GM23338 (cell line): ENCODE results near the gene TWF2. TPM values are rescaled to one million over a fixed set of nuclear protein-coding genes. Genes with fewer than 3 reads are reported as not detected.

ENCODE experiments used
- ATAC-seq: fragments of 200-7000 bp; cut with Tn5 transposase; 3 replicates; pipeline ENCODE4 v1.9.1; 2020
- DNase-seq: peaks from one replicate; pipeline ENCODE4 v3.0.0-alpha.2; 2015; ENCODE audit warnings: low spot score
- H2AFZ ChIP-seq: fragments of 200-600 bp; sonication (generic); 2 replicates; pipeline ENCODE4 v1.8.0; 2016; ENCODE audit warnings: antibody characterized with exemption, mild to moderate bottlenecking, moderate library complexity
- H3F3A ChIP-seq: fragments of 200-600 bp; sonication (generic); replicated peaks from 2 replicates; pipeline ENCODE4 v1.8.0; 2017; ENCODE audit warnings: antibody characterized with exemption, mixed run types, low read depth
- H3K27ac ChIP-seq: fragments of 200-600 bp; sonication (generic); 2 replicates; pipeline ENCODE4 v1.6.1; 2016; ENCODE audit warnings: low read depth
- H3K27me3 ChIP-seq: fragments of 200-600 bp; sonication (generic); 2 replicates; pipeline ENCODE4 v1.8.0; 2016; ENCODE audit warnings: mild to moderate bottlenecking, mixed run types, moderate library complexity; ENCODE audit not compliant: insufficient read depth
- H3K36me3 ChIP-seq: fragments of 200-600 bp; sonication (generic); 2 replicates; pipeline ENCODE4 v1.8.0; 2016; ENCODE audit warnings: mild to moderate bottlenecking; ENCODE audit not compliant: insufficient read depth
- H3K4me1 ChIP-seq: fragments of 200-600 bp; sonication (generic); 2 replicates; pipeline ENCODE4 v1.8.0; 2016; ENCODE audit warnings: mild to moderate bottlenecking, moderate library complexity; ENCODE audit not compliant: insufficient read depth
- H3K4me2 ChIP-seq: fragments of 200-600 bp; sonication (generic); 2 replicates; pipeline ENCODE4 v1.7.1; 2017; ENCODE audit warnings: mixed run types
- H3K4me3 ChIP-seq: fragments of 200-600 bp; sonication (generic); 2 replicates; pipeline ENCODE4 v1.6.1; 2016; ENCODE audit warnings: mixed run types
- H3K79me2 ChIP-seq: fragments of 200-600 bp; sonication (generic); replicated peaks from 2 replicates; pipeline ENCODE4 v1.8.0; 2017; ENCODE audit warnings: mild to moderate bottlenecking; ENCODE audit not compliant: insufficient read depth
- H3K9me2 ChIP-seq: fragments of 200-600 bp; sonication (generic); 2 replicates; pipeline ENCODE4 v1.8.0; 2017; ENCODE audit not compliant: insufficient read depth
- H4K20me1 ChIP-seq: fragments of 200-600 bp; sonication (generic); replicated peaks from 2 replicates; pipeline ENCODE4 v1.8.0; 2017; ENCODE audit warnings: mild to moderate bottlenecking; ENCODE audit not compliant: insufficient read depth
- H3K27ac Mint-ChIP-seq: 2 replicates; pipeline ENCODE4 v1.8.0; 2020; ENCODE audit warnings: inconsistent platforms, mild to moderate bottlenecking, moderate library complexity, mixed read lengths
- H3K27me3 Mint-ChIP-seq: 3 replicates; pipeline ENCODE4 v1.8.0; 2022; ENCODE audit warnings: low read depth, mild to moderate bottlenecking, moderate library complexity, mixed read lengths, inconsistent platforms; ENCODE audit not compliant: insufficient read depth, poor library complexity
- H3K36me3 Mint-ChIP-seq: 3 replicates; pipeline ENCODE4 v1.8.0; 2021; ENCODE audit warnings: low read depth, mild to moderate bottlenecking, inconsistent platforms, moderate library complexity, mixed read lengths
- H3K4me1 Mint-ChIP-seq: 3 replicates; pipeline ENCODE4 v1.8.0; 2020; ENCODE audit warnings: mild to moderate bottlenecking, inconsistent platforms, mixed read lengths
- H3K4me3 Mint-ChIP-seq: 3 replicates; pipeline ENCODE4 v1.8.0; 2021; ENCODE audit warnings: moderate library complexity, mild to moderate bottlenecking, inconsistent platforms, mixed read lengths
- H3K9me3 Mint-ChIP-seq: 3 replicates; pipeline ENCODE4 v1.8.0; 2020; ENCODE audit warnings: moderate library complexity, mild to moderate bottlenecking, inconsistent platforms, mixed read lengths
- CREB1 ChIP-seq: fragments of 250-450 bp; sonication (Bioruptor Pico); IDR thresholded peaks from 2 replicates; pipeline ENCODE4 v1.5.0; 2020; ENCODE audit warnings: low read depth, mild to moderate bottlenecking, moderate library complexity
- CTCF ChIP-seq, 2 experiments: fragments of 200-600 bp in 1 of 2; sonication (generic) in 1 of 2; conservative IDR thresholded peaks; 2 replicates each; pipeline versions ENCODE4 v1.5.1 to v1.6.1; 2016 to 2017; ENCODE audit warnings: antibody characterized with exemption in 2 of 2, low read depth in 2 of 2, mild to moderate bottlenecking in 2 of 2, moderate library complexity in 1 of 2
- ETS1 ChIP-seq: IDR thresholded peaks from 2 replicates; pipeline ENCODE4 v1.6.1; 2016; ENCODE audit warnings: antibody characterized with exemption
- EZH2 ChIP-seq: fragments of 200-600 bp; sonication (generic); IDR thresholded peaks from one replicate; pipeline ENCODE4 v1.8.0; 2017; ENCODE audit warnings: antibody characterized with exemption, mild to moderate bottlenecking, low read depth; ENCODE audit not compliant: unreplicated experiment
- EZH2phosphoT487 ChIP-seq: fragments of 200-600 bp; sonication (generic); IDR thresholded peaks from one replicate; pipeline ENCODE4 v1.8.1; 2018; ENCODE audit warnings: antibody characterized with exemption; ENCODE audit not compliant: unreplicated experiment
- JUNB ChIP-seq: IDR thresholded peaks from one replicate; pipeline ENCODE4 v1.6.1; 2016; ENCODE audit warnings: antibody characterized with exemption; ENCODE audit not compliant: unreplicated experiment
- NANOG ChIP-seq: IDR thresholded peaks from 2 replicates; pipeline ENCODE4 v1.6.1; 2016; ENCODE audit warnings: antibody characterized with exemption, borderline replicate concordance
- POLR2AphosphoS5 ChIP-seq: IDR thresholded peaks from 2 replicates; pipeline ENCODE4 v1.6.1; 2016; ENCODE audit warnings: antibody characterized with exemption, low read depth
- REST ChIP-seq: IDR thresholded peaks from one replicate; pipeline ENCODE4 v1.6.1; 2018; ENCODE audit warnings: antibody characterized with exemption; ENCODE audit not compliant: unreplicated experiment
- STAT1 ChIP-seq: IDR thresholded peaks from one replicate; pipeline ENCODE4 v1.6.1; 2016; ENCODE audit warnings: antibody characterized with exemption; ENCODE audit not compliant: unreplicated experiment
- ZNF114 ChIP-seq: fragments of 250-450 bp; sonication (Bioruptor Pico); IDR thresholded peaks from 2 replicates; pipeline ENCODE4 v1.5.0; 2020; ENCODE audit warnings: mild to moderate bottlenecking, moderate library complexity
- ZNF331 ChIP-seq: fragments of 250-450 bp; sonication (Bioruptor Pico); IDR thresholded peaks from 2 replicates; pipeline ENCODE4 v1.5.0; 2020; ENCODE audit warnings: low read depth, mild to moderate bottlenecking, moderate library complexity
- polyA plus RNA-seq: library from polyadenylated mRNA; unstranded; fragments of >200 nt; fragmentation: Nextera tagmentation; extraction: Ambion mirVana; gene quantifications from 2 replicates; pipeline ENCODE4 v1.2.1, GENCODE V29; 2016
- total RNA-seq: library from RNA; depleted of rRNA; stranded (reverse); fragments of >200 nt; shearing (Covaris generic); gene quantifications from 2 replicates; pipeline ENCODE4 v1.2.3, GENCODE V29; 2014
- TF ChIP-seq, protein P1 (sequence below): fragments of 250-450 bp; sonication (Bioruptor Pico); IDR thresholded peaks from 2 replicates; pipeline ENCODE4 v1.5.0; 2020; ENCODE audit warnings: mild to moderate bottlenecking, moderate library complexity

TWF2 gene
- total and polyA plus RNA-seq, 2 experiments from 2014 or later: 38.9 to 120 TPM

GRCh38 chr3:52270252-52270754, 31.3 kb upstream of the TWF2 start:
- no peak overlapping the region for H3K4me2 ChIP-seq
- no peaks in the 10 kb centered on the region for H3K9me3 Mint-ChIP-seq
- peaks cover 95% of the 10 kb centered on the region for H3K79me2 ChIP-seq
- no peak overlapping the region for H3K4me3 Mint-ChIP-seq
- ATAC-seq (no peak), DNase-seq (no peak)
- H3F3A ChIP-seq: peaks cover 13% of the 10 kb centered on the region
- H3K27ac Mint-ChIP-seq: no peak overlapping the region
- H4K20me1 ChIP-seq: peaks cover 71% of the 10 kb centered on the region
- H3K4me3 ChIP-seq: no peak overlapping the region
- H3K27me3 Mint-ChIP-seq: peaks cover 3% of the 10 kb centered on the region
- no peaks in the 10 kb centered on the region for H3K4me1 ChIP-seq
- no peak overlapping the region for H3K27ac ChIP-seq
- H3K4me1 Mint-ChIP-seq: peaks cover 3% of the 10 kb centered on the region
- H3K27me3 ChIP-seq: no peaks in the 10 kb centered on the region
- H3K36me3 Mint-ChIP-seq: peaks cover 81% of the 10 kb centered on the region
- TF ChIP-seq EZH2phosphoT487 (no peak), REST (no peak), EZH2 (no peak), JUNB (no peak), ZNF331 (CRISPR knock-in tag) (no peak), ZNF114 (CRISPR knock-in tag) (no peak), STAT1 (no peak), POLR2AphosphoS5 (no peak), NANOG (no peak), CREB1 (CRISPR knock-in tag) (no peak), CTCF (conservative IDR thresholded peaks at IDR 0.05; ENCODE audit: low read depth in 2 of 2) (no peak), ETS1 (no peak)
- TF ChIP-seq, protein P1, sequence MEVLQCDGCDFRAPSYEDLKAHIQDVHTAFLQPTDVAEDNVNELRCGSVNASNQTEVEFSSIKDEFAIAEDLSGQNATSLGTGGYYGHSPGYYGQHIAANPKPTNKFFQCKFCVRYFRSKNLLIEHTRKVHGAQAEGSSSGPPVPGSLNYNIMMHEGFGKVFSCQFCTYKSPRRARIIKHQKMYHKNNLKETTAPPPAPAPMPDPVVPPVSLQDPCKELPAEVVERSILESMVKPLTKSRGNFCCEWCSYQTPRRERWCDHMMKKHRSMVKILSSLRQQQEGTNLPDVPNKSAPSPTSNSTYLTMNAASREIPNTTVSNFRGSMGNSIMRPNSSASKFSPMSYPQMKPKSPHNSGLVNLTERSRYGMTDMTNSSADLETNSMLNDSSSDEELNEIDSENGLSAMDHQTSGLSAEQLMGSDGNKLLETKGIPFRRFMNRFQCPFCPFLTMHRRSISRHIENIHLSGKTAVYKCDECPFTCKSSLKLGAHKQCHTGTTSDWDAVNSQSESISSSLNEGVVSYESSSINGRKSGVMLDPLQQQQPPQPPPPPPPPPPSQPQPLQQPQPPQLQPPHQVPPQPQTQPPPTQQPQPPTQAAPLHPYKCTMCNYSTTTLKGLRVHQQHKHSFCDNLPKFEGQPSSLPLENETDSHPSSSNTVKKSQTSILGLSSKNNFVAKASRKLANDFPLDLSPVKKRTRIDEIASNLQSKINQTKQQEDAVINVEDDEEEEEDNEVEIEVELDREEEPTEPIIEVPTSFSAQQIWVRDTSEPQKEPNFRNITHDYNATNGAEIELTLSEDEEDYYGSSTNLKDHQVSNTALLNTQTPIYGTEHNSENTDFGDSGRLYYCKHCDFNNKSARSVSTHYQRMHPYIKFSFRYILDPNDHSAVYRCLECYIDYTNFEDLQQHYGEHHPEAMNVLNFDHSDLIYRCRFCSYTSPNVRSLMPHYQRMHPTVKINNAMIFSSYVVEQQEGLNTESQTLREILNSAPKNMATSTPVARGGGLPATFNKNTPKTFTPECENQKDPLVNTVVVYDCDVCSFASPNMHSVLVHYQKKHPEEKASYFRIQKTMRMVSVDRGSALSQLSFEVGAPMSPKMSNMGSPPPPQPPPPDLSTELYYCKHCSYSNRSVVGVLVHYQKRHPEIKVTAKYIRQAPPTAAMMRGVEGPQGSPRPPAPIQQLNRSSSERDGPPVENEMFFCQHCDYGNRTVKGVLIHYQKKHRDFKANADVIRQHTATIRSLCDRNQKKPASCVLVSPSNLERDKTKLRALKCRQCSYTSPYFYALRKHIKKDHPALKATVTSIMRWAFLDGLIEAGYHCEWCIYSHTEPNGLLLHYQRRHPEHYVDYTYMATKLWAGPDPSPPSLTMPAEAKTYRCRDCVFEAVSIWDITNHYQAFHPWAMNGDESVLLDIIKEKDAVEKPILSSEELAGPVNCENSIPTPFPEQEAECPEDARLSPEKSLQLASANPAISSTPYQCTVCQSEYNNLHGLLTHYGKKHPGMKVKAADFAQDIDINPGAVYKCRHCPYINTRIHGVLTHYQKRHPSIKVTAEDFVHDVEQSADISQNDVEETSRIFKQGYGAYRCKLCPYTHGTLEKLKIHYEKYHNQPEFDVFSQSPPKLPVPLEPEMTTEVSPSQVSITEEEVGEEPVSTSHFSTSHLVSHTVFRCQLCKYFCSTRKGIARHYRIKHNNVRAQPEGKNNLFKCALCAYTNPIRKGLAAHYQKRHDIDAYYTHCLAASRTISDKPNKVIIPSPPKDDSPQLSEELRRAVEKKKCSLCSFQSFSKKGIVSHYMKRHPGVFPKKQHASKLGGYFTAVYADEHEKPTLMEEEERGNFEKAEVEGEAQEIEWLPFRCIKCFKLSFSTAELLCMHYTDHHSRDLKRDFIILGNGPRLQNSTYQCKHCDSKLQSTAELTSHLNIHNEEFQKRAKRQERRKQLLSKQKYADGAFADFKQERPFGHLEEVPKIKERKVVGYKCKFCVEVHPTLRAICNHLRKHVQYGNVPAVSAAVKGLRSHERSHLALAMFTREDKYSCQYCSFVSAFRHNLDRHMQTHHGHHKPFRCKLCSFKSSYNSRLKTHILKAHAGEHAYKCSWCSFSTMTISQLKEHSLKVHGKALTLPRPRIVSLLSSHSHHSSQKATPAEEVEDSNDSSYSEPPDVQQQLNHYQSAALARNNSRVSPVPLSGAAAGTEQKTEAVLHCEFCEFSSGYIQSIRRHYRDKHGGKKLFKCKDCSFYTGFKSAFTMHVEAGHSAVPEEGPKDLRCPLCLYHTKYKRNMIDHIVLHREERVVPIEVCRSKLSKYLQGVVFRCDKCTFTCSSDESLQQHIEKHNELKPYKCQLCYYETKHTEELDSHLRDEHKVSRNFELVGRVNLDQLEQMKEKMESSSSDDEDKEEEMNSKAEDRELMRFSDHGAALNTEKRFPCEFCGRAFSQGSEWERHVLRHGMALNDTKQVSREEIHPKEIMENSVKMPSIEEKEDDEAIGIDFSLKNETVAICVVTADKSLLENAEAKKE (CRISPR knock-in tag): no peak
- no peaks in the 10 kb centered on the region for H3K9me2 ChIP-seq
- peaks cover 48% of the 10 kb centered on the region for H3K36me3 ChIP-seq
- no peak overlapping the region for H2AFZ ChIP-seq
